ENCODE data around the gene RAB8A.

The RAB8A gene

GRCh38 chr19:16111160-16111908 lies at the start of gene RAB8A:
Gene RAB8A, plus strand, starts transcription at chr19:16111889. Its CDS starts 13 bp downstream, at chr19:16111902.
- peak; percentile 98 for DNase-seq (ENCODE audit: low read depth)

- no peak for DNase-seq (ENCODE audit: low read depth)
These were observed 49.7 kb upstream of the RAB8A start for GRCh38 chr19:16061943-16062342.

- DNase-seq (ENCODE audit: low read depth) = peak; percentile 34
These were observed 48.9 kb upstream of the RAB8A start for GRCh38 chr19:16062789-16063188.

- no peak for DNase-seq (ENCODE audit: low read depth)
These were observed 47.3 kb upstream of the RAB8A start for GRCh38 chr19:16064209-16064889.

GRCh38 chr19:16066611-16067104 lies 45.0 kb upstream of the RAB8A start:
- peak; percentile 67 for DNase-seq (ENCODE audit: low read depth)

GRCh38 chr19:16067205-16067938 lies 44.3 kb upstream of the RAB8A start:
- no peak for DNase-seq (ENCODE audit: low read depth)

- DNase-seq (ENCODE audit: low read depth) = no peak
These were observed 42.9 kb upstream of the RAB8A start for GRCh38 chr19:16068696-16069259.

GRCh38 chr19:16069813-16070365 lies 41.8 kb upstream of the RAB8A start:
- DNase-seq (ENCODE audit: low read depth) = no peak

GRCh38 chr19:16070366-16070990 lies 41.2 kb upstream of the RAB8A start:
- no peak for DNase-seq (ENCODE audit: low read depth)

GRCh38 chr19:16071072-16071691 lies 40.5 kb upstream of the RAB8A start:
- DNase-seq (ENCODE audit: low read depth) = no peak

- DNase-seq (ENCODE audit: low read depth) = no peak
These were observed 38.2 kb upstream of the RAB8A start for GRCh38 chr19:16073481-16073880.

- DNase-seq (ENCODE audit: low read depth) = no peak
These were observed 37.7 kb upstream of the RAB8A start for GRCh38 chr19:16073988-16074387.

- DNase-seq (ENCODE audit: low read depth) = no peak
These were observed 37.0 kb upstream of the RAB8A start for GRCh38 chr19:16074488-16075365.

- no peak for DNase-seq (ENCODE audit: low read depth)
These were observed 36.1 kb upstream of the RAB8A start for GRCh38 chr19:16075430-16076153.

GRCh38 chr19:16076154-16076957 lies 35.3 kb upstream of the RAB8A start, which contains the start of gene TPM4:
Gene TPM4, plus strand, starts transcription at chr19:16076495. Its CDS starts 71 bp downstream, at chr19:16076566.
- peak; percentile 95 for DNase-seq (ENCODE audit: low read depth)

GRCh38 chr19:16076958-16077611 lies 34.6 kb upstream of the RAB8A start:
- no peak for DNase-seq (ENCODE audit: low read depth)

GRCh38 chr19:16077984-16078758 lies 33.5 kb upstream of the RAB8A start:
- peak; percentile 73 for DNase-seq (ENCODE audit: low read depth)

Data from amniotic epithelial cell (primary cell).